ENCODE measurements around the gene LANCL1. TPM values are rescaled to one million over a fixed set of nuclear protein-coding genes. Genes with fewer than 3 reads are reported as not detected.

The LANCL1 gene
- total and polyA plus RNA-seq, 2 donors from 2014 or later: 28.0 to 47.4 TPM

DNA sequence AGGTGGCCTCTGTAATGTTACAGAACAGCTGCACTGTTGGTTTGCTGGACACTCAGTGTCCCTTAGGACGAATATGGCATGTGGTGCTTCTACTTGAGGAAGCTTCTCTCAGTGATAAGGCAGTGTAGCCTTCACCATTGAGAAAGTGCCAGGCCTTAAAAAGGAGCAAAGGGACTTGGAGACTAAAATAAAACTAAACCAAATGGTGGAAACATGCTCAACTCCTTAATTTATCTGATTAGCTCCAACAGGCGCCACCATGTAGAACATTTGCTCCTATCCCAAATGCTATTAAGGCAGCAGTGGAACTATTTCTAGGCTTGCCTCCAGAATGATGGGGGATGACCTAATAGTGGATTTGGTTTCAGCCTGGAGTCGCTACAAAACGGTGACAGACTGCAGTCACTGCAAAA is 84.1 kb downstream of the LANCL1 start:
- no peaks in the 10 kb centered on the region for H3K4me1 ChIP-seq (ENCODE audit: control insufficient read depth in 2 of 3, insufficient read depth in 2 of 3, low read depth in 1 of 3, low read length in 3 of 3)
- intact Hi-C loops (cut with DNase I): no loop called here
- no peaks in the 10 kb centered on the region for H3K27me3 ChIP-seq (ENCODE audit: control insufficient read depth, insufficient read depth, low read length)
- no peaks in the 10 kb centered on the region for H3K9me3 ChIP-seq (ENCODE audit: control insufficient read depth in 2 of 3, insufficient read depth in 1 of 3, low read length in 3 of 3)
- no peaks in the 10 kb centered on the region for H3K36me3 ChIP-seq (ENCODE audit: control insufficient read depth in 2 of 3, insufficient read depth in 3 of 3, low read length in 3 of 3)
- no peak overlapping the region for H3K9ac ChIP-seq (ENCODE audit: low read length in 3 of 3)
- FAIRE-seq (no peak), DNase-seq (peak in 1 of 5 donors; percentile 0)
- H3K27ac ChIP-seq (ENCODE audit: low read depth in 2 of 2, low read length in 2 of 2): no peak overlapping the region
- no peak overlapping the region for H3K4me3 ChIP-seq (ENCODE audit: low read length in 3 of 3)
- TF ChIP-seq, protein P1, sequence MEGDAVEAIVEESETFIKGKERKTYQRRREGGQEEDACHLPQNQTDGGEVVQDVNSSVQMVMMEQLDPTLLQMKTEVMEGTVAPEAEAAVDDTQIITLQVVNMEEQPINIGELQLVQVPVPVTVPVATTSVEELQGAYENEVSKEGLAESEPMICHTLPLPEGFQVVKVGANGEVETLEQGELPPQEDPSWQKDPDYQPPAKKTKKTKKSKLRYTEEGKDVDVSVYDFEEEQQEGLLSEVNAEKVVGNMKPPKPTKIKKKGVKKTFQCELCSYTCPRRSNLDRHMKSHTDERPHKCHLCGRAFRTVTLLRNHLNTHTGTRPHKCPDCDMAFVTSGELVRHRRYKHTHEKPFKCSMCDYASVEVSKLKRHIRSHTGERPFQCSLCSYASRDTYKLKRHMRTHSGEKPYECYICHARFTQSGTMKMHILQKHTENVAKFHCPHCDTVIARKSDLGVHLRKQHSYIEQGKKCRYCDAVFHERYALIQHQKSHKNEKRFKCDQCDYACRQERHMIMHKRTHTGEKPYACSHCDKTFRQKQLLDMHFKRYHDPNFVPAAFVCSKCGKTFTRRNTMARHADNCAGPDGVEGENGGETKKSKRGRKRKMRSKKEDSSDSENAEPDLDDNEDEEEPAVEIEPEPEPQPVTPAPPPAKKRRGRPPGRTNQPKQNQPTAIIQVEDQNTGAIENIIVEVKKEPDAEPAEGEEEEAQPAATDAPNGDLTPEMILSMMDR (IDR thresholded peaks at IDR 0.05; ENCODE audit: borderline replicate concordance, extremely low read depth, insufficient read depth): no peak

DNA sequence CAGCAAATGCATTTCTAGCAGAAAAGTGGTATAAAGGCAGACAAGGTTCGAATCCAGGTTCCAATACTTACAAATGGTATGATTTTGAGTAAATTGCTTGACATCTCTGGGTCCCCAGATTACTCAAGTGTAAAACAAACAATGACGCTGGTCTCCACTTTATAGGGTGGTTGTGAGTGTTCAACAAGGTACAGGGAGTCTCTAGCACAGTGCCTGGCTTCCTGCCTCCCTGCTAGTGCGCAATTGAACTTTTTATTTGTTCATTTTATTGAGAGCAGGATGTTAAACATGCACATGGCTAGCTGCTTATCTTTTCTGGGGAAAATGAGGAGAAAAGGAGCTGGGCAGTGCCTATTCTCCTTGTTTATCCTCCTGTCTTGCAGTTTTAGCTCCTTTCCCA is 86.7 kb downstream of the LANCL1 start:
- Histone ChIP-seq H3K27me3 (ENCODE audit: control insufficient read depth, insufficient read depth, low read length) (no peaks in the 10 kb centered on the region), H3K4me1 (ENCODE audit: control insufficient read depth in 2 of 3, insufficient read depth in 2 of 3, low read depth in 1 of 3, low read length in 3 of 3) (no peaks in the 10 kb centered on the region), H3K9me3 (ENCODE audit: control insufficient read depth in 2 of 3, insufficient read depth in 1 of 3, low read length in 3 of 3) (no peaks in the 10 kb centered on the region), H3K9ac (ENCODE audit: low read length in 3 of 3) (no peak overlapping the region), H3K4me3 (ENCODE audit: low read length in 3 of 3) (no peak overlapping the region), H3K27ac (ENCODE audit: low read depth in 2 of 2, low read length in 2 of 2) (no peak overlapping the region), H3K36me3 (ENCODE audit: control insufficient read depth in 2 of 3, insufficient read depth in 3 of 3, low read length in 3 of 3) (no peaks in the 10 kb centered on the region)
- intact Hi-C loops (cut with DNase I): no loop called here
- DNase-seq: no peak
- FAIRE-seq: no peak
- TF ChIP-seq, protein P1 (IDR thresholded peaks at IDR 0.05; ENCODE audit: borderline replicate concordance, extremely low read depth, insufficient read depth): no peak

DNA sequence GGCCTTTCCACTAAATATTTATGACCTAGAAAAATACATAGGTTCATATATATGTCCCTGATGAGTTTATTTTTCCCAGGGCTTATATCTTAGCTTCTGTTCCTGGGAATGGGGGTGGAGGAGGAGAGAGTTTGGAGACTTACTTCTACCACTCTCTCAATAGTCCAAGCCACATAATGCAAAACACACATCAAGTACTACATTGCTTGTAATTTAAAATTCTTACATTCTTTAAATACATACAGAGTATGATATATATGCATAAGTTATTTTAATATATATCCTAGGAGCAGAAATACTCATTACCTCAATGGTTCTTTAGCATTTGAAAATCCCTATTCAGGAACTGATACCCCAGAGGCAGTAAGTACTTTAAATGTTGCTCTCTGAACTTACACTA is 88.4 kb downstream of the LANCL1 start:
- DNase-seq: no peak
- H3K4me3 ChIP-seq (ENCODE audit: low read length in 3 of 3): no peak overlapping the region
- no peaks in the 10 kb centered on the region for H3K36me3 ChIP-seq (ENCODE audit: control insufficient read depth in 2 of 3, insufficient read depth in 3 of 3, low read length in 3 of 3)
- H3K27ac ChIP-seq (ENCODE audit: low read depth in 2 of 2, low read length in 2 of 2): no peak overlapping the region
- no peak overlapping the region for H3K9ac ChIP-seq (ENCODE audit: low read length in 3 of 3)
- H3K9me3 ChIP-seq (ENCODE audit: control insufficient read depth in 2 of 3, insufficient read depth in 1 of 3, low read length in 3 of 3): no peaks in the 10 kb centered on the region
- FAIRE-seq: no peak
- intact Hi-C loops (cut with DNase I): no loop called here
- TF ChIP-seq, protein P1 (IDR thresholded peaks at IDR 0.05; ENCODE audit: borderline replicate concordance, extremely low read depth, insufficient read depth): no peak
- no peaks in the 10 kb centered on the region for H3K27me3 ChIP-seq (ENCODE audit: control insufficient read depth, insufficient read depth, low read length)
- no peaks in the 10 kb centered on the region for H3K4me1 ChIP-seq (ENCODE audit: control insufficient read depth in 2 of 3, insufficient read depth in 2 of 3, low read depth in 1 of 3, low read length in 3 of 3)

DNA sequence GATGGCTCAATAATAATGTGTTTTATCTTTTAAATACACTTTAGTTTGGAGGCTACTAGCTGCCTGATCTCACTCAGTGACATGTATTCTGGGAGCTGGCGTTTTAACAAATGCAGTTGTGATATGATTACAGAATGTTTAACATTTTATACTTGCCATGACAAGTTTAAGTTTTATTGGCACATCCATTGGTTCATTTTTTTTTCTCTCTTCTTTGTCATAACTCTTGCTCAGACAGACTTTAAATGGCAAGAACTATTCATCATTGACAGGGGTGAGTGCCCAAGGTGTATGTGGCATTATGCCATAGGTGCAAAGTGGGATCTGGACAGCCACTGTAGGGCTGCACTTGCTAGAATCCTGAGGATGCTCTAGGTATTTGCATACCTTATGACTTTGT is 89.5 kb downstream of the LANCL1 start:
- no peak overlapping the region for H3K9ac ChIP-seq (ENCODE audit: low read length in 3 of 3)
- no peaks in the 10 kb centered on the region for H3K9me3 ChIP-seq (ENCODE audit: control insufficient read depth in 2 of 3, insufficient read depth in 1 of 3, low read length in 3 of 3)
- intact Hi-C loops (cut with DNase I): no loop called here
- TF ChIP-seq, protein P1 (IDR thresholded peaks at IDR 0.05; ENCODE audit: borderline replicate concordance, extremely low read depth, insufficient read depth): no peak
- H3K4me1 ChIP-seq (ENCODE audit: control insufficient read depth in 2 of 3, insufficient read depth in 2 of 3, low read depth in 1 of 3, low read length in 3 of 3): no peaks in the 10 kb centered on the region
- no peaks in the 10 kb centered on the region for H3K27me3 ChIP-seq (ENCODE audit: control insufficient read depth, insufficient read depth, low read length)
- no peak overlapping the region for H3K4me3 ChIP-seq (ENCODE audit: low read length in 3 of 3)
- no peak for FAIRE-seq
- DNase-seq: no peak
- no peak overlapping the region for H3K27ac ChIP-seq (ENCODE audit: low read depth in 2 of 2, low read length in 2 of 2)
- no peaks in the 10 kb centered on the region for H3K36me3 ChIP-seq (ENCODE audit: control insufficient read depth in 2 of 3, insufficient read depth in 3 of 3, low read length in 3 of 3)
